DOHH2 (cell line): ENCODE measurements around the gene CBS.
"Not testable (repeated sequence)": the region's sequence is repeated elsewhere in the genome, so short reads cannot be mapped to it uniquely, and the experiment has no call there.

Experiments
- CTCF ChIP-seq: fragments of 200-600 bp; sonication (generic); IDR thresholded peaks from one replicate; pipeline ENCODE4 v1.5.1; 2014; ENCODE audit warnings: antibody characterized with exemption, mild to moderate bottlenecking, low read depth, low read length; ENCODE audit not compliant: poor library complexity, severe bottlenecking
- EZH2phosphoT487 ChIP-seq: fragments of 200-600 bp; sonication (generic); IDR thresholded peaks from 2 replicates; pipeline ENCODE4 v1.6.1; 2017; ENCODE audit warnings: borderline replicate concordance, mild to moderate bottlenecking, antibody characterized with exemption, low read length, moderate library complexity, mixed read lengths

- not testable (repeated sequence) for TF ChIP-seq CTCF, EZH2phosphoT487
These were observed 1.1 kb downstream of the CBS start for GRCh38 chr21:43074401-43075169.
